IPS-18a (cell line): Measurements from ENCODE around the gene REV1.
A peak's percentile ranks its signal among the peaks of the same experiment; 100 is the strongest.
"Not testable (repeated sequence)": the region's sequence is repeated elsewhere in the genome, so short reads cannot be mapped to it uniquely, and the experiment has no call there.

ENCODE experiments used
- H3K27ac ChIP-seq: one replicate; pipeline ENCODE4 v1.5.1; 2013; ENCODE audit warnings: low read length
- H3K27me3 ChIP-seq: one replicate; pipeline ENCODE4 v1.6.1; 2013; ENCODE audit warnings: mild to moderate bottlenecking, low read length; ENCODE audit not compliant: control insufficient read depth, insufficient read depth
- H3K36me3 ChIP-seq: one replicate; pipeline ENCODE4 v1.6.1; 2013; ENCODE audit warnings: low read depth, low read length; ENCODE audit not compliant: control insufficient read depth
- H3K4me1 ChIP-seq: one replicate; pipeline ENCODE4 v1.6.1; 2013; ENCODE audit warnings: low read depth, low read length; ENCODE audit not compliant: control insufficient read depth
- H3K4me3 ChIP-seq: one replicate; pipeline ENCODE4 v1.5.1; 2013; ENCODE audit warnings: low read length
- H3K9ac ChIP-seq: one replicate; pipeline ENCODE4 v1.6.1; 2013; ENCODE audit warnings: mild to moderate bottlenecking, low read length, moderate library complexity
- H3K9me3 ChIP-seq: one replicate; pipeline ENCODE4 v1.6.1; 2013; ENCODE audit warnings: low read depth, low read length; ENCODE audit not compliant: control insufficient read depth

REV1 gene

DNA sequence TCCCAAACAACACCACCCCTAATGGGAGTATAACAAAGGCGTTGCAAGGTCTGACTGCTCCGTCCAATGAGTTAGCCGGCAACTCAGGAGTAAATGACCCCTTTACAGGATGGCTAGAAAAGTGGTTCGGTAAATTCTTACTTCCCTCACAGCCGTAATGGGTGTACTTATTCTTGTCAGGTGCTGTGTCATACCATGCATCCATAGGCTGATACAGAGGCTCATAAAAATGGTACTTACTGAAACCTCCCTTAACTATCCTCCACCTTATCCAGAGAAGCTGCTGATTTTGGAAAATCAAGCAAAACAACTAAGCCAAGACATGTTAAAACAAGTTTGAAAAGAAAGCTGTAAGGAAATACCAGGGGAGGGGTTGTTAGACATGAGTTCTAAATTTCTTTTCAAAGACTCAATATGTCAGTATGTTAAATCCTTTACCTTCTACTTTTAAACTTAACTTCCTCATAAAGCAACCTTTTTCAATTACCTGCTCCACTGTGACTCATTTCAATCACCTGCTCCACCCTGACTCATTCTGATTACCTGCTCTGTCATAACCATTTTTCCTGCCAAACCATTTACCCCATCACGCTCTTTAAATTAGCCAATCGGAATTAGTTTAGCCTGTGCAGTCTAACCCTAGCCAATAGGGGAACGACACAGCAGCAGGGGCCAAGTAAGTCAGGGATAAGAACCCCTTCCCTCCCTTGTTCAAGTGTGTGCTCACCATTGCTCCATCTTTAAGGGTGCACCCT lies 14.0 kb upstream of the REV1 start:
- not testable (repeated sequence) for H3K36me3 ChIP-seq, H3K9ac ChIP-seq, H3K27me3 ChIP-seq, H3K27ac ChIP-seq, H3K9me3 ChIP-seq, H3K4me1 ChIP-seq, H3K4me3 ChIP-seq

DNA sequence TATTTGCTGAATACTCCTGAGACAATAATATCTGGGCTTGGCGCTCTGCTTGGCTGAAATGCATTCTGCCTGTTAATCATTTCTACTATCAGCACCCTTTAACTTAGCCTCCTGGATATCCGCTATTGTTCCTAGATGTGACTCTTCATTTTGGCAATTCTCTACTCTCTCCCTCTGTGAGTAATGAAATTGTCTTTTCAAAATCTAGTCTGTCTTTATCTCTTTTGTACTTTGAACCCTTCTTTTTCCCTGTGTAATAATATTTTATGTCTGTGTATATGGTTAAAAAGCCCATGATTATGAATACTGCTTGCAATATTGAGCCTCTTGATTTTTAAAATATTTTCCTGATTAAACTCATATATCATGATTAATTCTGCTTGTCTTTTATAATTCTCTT lies 6.2 kb upstream of the REV1 start:
- H3K27me3 ChIP-seq, result no peaks in the 10 kb centered on the region
- no peak overlapping the region for H3K9ac ChIP-seq
- H3K4me3 ChIP-seq, result no peak overlapping the region
- H3K27ac ChIP-seq, result no peak overlapping the region
- no peaks in the 10 kb centered on the region for H3K36me3 ChIP-seq
- peaks cover 4% of the 10 kb centered on the region for H3K4me1 ChIP-seq
- no peaks in the 10 kb centered on the region for H3K9me3 ChIP-seq

DNA sequence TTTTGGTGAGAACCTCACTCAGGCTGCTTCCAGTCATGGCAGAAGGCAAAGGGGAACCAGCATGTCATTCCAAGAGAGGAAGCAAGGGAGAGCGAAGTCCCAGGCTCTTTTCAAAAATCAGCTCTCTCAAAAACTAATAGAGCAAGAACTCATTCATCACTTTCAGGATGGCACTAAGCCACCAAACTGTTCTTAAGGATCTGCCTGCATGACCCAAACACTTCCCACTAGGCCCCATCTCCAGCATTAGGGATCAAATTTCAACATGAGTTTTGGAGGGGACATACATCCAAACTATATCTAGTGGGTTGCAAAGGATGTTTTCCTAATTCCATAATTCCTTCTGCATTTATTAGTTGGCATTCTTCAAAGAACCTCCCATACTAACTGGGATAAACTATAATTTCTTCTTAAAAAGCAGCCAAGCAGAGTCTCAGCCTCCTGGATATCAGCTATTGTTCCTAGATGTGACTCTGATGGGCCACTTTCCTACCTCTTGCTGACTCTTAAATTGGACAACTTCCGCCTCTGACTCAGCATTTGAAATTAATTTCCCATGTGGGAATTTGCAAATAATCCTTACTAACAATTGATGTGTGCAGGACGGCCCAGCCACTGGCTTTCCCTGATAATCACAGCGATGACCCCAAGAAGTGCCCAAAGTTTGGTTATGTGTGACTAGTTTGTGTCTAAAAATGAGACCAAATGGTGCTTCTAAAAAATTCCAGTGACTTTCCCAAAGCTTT lies 5.5 kb upstream of the REV1 start:
- H3K27me3 ChIP-seq, result no peaks in the 10 kb centered on the region
- no peak overlapping the region for H3K27ac ChIP-seq
- H3K4me1 ChIP-seq, result peaks cover 4% of the 10 kb centered on the region
- H3K4me3 ChIP-seq, result no peak overlapping the region
- H3K9ac ChIP-seq, result no peak overlapping the region
- no peaks in the 10 kb centered on the region for H3K9me3 ChIP-seq
- H3K36me3 ChIP-seq, result no peaks in the 10 kb centered on the region

- H3K4me1 ChIP-seq, result peaks cover 6% of the 10 kb centered on the region
- no peaks in the 10 kb centered on the region for H3K27me3 ChIP-seq
- H3K4me3 ChIP-seq, result no peak overlapping the region
- H3K9ac ChIP-seq, result no peak overlapping the region
- H3K27ac ChIP-seq, result no peak overlapping the region
- no peaks in the 10 kb centered on the region for H3K36me3 ChIP-seq
- H3K9me3 ChIP-seq, result no peaks in the 10 kb centered on the region
Observed at GRCh38 chr2:99492721-99493120, 2.9 kb upstream of the REV1 start.

DNA sequence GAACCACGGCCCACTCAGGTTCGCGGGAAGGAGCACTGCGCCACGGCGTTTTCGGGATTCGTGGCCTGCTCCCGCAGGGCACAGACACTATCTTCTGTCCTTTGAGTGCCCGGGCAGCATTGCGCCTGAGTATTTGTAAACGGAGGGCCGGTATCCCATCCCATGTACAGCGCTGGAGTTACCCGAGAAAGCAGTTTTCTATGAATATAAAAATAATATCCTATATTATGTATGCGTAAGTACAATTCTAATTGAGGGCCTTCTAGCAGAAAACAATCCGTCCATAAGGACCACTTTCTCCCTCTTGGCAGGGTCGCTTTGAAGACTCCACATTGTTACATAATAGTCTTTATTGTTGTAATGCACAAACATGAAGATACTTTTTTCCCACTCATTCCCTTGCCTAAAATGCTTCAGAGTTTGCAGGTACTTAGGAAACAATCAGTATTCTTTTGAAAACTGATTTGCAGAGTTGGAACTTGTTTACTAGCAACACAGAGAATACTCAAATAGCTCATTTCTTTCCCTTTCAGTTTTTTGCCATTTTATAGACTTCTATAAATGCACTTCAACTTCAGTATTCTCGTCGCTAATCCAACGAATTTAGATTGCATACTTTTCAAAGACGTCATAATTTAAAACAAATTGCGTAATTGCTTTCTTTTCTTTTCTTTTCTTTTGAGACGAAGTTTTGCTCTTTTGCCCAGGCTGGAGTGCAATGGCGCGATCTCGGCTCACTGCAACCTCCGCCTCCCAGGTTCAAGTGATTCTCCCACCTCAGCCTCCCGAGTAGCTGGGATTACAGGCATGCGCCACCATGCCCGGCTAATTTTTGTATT lies 1.0 kb upstream of the REV1 start:
- H3K36me3 ChIP-seq, result no peaks in the 10 kb centered on the region
- no peaks in the 10 kb centered on the region for H3K27me3 ChIP-seq
- H3K27ac ChIP-seq, result no peak overlapping the region
- H3K4me3 ChIP-seq, result peak overlapping the region; percentile 81
- peaks cover 6% of the 10 kb centered on the region for H3K4me1 ChIP-seq
- no peaks in the 10 kb centered on the region for H3K9me3 ChIP-seq
- H3K9ac ChIP-seq, result peak overlapping the region; percentile 68

DNA sequence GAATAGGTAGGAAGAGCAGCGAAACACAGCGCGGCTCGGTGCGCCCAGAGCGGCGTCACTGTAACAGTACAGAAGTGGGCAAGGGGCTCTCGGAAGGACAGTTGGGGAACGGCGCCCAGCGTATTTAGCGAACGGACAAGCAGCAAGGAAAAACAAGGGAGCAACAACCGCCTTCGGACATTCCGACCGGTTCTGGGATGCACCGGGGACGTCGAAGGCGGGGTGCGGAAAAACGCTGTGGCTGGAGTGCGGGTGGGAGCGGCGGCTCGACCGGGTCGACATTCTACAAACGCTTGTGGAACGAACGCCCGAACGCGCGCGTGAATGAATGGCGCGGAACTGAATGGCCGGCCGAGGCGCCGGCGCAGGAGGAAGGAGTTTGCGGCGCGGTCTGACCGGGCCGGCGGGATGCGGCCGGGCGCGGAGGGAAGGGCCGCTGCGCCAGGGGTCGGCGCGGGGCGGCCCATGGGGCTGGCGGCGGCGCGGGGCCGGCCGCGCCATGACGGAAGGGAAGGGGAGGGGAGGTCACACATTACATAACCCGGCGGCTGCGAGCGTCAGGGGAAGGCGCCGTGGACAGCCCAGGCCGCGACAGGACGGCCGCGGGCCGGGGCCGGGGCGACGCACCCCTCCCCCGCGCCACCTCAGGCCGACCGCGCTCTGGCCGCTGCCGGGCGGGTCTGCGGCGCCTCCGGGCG lies 605 bp downstream of the REV1 start:
- Histone ChIP-seq H3K4me3 (peak overlapping the region; percentile 80), H3K9ac (peak overlapping the region; percentile 80), H3K27me3 (no peaks in the 10 kb centered on the region), H3K36me3 (no peaks in the 10 kb centered on the region), H3K4me1 (peaks cover 11% of the 10 kb centered on the region), H3K27ac (no peak overlapping the region), H3K9me3 (no peaks in the 10 kb centered on the region)

DNA sequence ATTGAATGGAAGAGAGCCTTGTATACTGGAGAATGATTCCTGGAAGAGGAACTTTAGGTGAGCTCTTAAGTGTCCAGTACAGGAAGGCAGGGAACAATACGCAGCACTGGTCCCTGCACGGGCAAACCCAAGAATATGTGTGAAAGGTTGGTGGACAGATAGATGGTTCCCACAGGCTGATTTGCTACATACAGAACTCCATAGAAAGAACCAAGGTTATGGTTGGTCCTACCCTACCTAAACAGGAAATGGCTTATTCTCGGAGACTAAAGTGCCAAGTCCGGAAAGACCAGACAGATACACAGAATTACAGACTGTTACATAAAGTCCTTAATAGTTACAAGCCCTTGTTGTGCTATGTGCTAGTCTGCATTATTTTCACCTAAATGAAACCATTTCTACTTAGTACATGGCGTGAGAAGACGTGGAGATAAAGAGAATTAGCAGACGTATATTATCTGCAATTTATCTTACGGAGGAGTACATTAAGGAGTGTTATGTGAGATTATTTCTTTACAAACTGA lies 1.2 kb downstream of the REV1 start:
- Histone ChIP-seq H3K9me3 (no peaks in the 10 kb centered on the region), H3K4me1 (peaks cover 11% of the 10 kb centered on the region), H3K27ac (no peak overlapping the region), H3K9ac (peak overlapping the region; percentile 80), H3K36me3 (no peaks in the 10 kb centered on the region), H3K4me3 (peak overlapping the region; percentile 80), H3K27me3 (no peaks in the 10 kb centered on the region)

GRCh38 chr2:99487906-99488305 lies 1.9 kb downstream of the REV1 start:
- Histone ChIP-seq H3K27me3 (no peaks in the 10 kb centered on the region), H3K9ac (no peak overlapping the region), H3K36me3 (no peaks in the 10 kb centered on the region), H3K4me3 (no peak overlapping the region), H3K27ac (no peak overlapping the region), H3K4me1 (peaks cover 11% of the 10 kb centered on the region), H3K9me3 (no peaks in the 10 kb centered on the region)

- Histone ChIP-seq H3K4me3 (no peak overlapping the region), H3K36me3 (no peaks in the 10 kb centered on the region), H3K27ac (no peak overlapping the region), H3K27me3 (no peaks in the 10 kb centered on the region), H3K4me1 (peaks cover 15% of the 10 kb centered on the region), H3K9me3 (no peaks in the 10 kb centered on the region), H3K9ac (no peak overlapping the region)
Observed at GRCh38 chr2:99485824-99486223, 4.0 kb downstream of the REV1 start.

DNA sequence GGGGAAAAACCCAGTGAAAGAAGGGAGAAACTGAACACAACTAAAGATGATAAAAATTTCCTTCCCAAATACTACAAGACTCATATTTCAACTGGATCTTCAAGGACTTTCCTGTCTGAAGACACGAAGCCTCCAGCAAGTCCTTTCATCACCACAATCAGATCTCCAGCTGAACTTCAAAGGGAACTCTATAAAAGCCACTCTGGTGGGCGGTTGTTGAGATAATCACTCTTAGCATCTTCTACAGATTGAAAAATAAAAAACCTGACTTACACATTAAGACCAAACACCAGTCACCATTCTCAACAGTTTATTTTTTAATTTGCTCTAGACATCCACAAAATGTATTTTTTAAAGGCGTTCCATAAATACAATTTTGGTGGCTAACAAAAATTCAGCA lies 4.4 kb downstream of the REV1 start:
- Histone ChIP-seq H3K4me1 (peaks cover 15% of the 10 kb centered on the region), H3K27ac (no peak overlapping the region), H3K4me3 (no peak overlapping the region), H3K27me3 (no peaks in the 10 kb centered on the region), H3K9ac (no peak overlapping the region), H3K9me3 (no peaks in the 10 kb centered on the region), H3K36me3 (no peaks in the 10 kb centered on the region)

DNA sequence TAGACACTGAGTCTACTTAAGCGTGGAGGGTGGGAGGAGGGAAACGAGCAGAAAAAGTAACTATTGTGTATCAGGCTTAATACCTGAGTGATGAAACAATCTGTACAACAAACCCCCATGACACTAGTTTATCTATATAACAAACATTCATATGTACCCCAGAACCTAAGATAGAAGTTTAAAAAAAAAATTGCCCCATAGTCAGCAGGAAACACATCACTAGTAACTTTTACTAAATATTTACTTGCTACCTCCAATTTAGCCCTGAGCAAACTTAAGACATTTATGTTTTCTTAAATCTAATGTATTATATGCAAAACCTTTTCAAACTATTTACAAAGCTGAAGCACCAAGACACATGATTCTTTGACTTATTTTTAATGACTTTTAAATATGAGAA lies 5.6 kb downstream of the REV1 start:
- no peaks in the 10 kb centered on the region for H3K36me3 ChIP-seq
- no peak overlapping the region for H3K9ac ChIP-seq
- no peaks in the 10 kb centered on the region for H3K27me3 ChIP-seq
- H3K4me1 ChIP-seq, result peaks cover 15% of the 10 kb centered on the region
- H3K9me3 ChIP-seq, result no peaks in the 10 kb centered on the region
- no peak overlapping the region for H3K27ac ChIP-seq
- no peak overlapping the region for H3K4me3 ChIP-seq
